C4-2B (cell line): Measurements from ENCODE around the gene WNT5B.

Source experiments
- H3K27ac ChIP-seq: fragments of 450-650 bp; 2 replicates; pipeline ENCODE4 v1.5.1; 2017
- ZFX ChIP-seq: fragments of 450-650 bp; IDR thresholded peaks from 2 replicates; pipeline ENCODE4 v1.6.1; 2017
- TF ChIP-seq, protein P1 (sequence below): fragments of 450-650 bp; conservative IDR thresholded peaks from 2 replicates; pipeline ENCODE4 v1.5.1; 2017; ENCODE audit warnings: mild to moderate bottlenecking

WNT5B gene

DNA sequence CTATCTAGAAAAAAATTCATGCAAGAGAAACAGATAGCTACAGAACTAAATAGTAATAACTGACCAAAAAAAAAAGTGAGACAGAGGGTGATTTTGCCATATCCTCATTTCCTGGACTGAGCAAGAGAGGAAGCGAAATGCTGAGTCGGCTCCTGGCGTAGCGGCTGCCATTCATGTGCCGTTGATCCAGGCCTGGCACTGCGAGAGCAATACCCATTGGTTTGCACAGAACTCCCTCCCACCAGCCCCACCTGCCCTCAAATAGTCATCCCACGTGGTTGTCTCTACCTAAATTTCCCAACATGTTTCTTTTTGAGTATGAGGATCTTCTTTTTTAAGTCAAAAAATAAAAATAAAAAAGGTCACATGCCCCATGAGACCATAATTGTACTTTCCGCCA is 9.4 kb upstream of the WNT5B start:
- no peak overlapping the region for H3K27ac ChIP-seq
- no peak for TF ChIP-seq ZFX

DNA sequence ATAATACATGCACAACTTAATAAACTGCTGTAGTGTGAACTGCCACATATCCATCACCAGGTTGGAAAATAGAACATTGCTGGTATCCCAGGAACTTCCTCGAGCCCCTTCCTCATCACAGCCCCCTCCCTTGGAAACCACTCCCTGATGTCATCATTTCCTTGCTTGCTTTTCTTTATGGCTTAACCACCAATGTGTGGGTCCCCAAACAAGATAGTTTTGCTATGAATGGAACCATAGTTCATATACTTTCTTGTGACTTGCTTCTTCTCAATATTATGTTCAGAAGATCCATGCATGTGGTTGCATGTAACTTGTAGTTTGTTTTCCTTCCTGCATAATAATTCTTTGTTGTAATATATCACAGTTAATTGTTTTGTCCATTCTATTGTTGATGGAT is 8.9 kb upstream of the WNT5B start:
- TF ChIP-seq, protein P1, sequence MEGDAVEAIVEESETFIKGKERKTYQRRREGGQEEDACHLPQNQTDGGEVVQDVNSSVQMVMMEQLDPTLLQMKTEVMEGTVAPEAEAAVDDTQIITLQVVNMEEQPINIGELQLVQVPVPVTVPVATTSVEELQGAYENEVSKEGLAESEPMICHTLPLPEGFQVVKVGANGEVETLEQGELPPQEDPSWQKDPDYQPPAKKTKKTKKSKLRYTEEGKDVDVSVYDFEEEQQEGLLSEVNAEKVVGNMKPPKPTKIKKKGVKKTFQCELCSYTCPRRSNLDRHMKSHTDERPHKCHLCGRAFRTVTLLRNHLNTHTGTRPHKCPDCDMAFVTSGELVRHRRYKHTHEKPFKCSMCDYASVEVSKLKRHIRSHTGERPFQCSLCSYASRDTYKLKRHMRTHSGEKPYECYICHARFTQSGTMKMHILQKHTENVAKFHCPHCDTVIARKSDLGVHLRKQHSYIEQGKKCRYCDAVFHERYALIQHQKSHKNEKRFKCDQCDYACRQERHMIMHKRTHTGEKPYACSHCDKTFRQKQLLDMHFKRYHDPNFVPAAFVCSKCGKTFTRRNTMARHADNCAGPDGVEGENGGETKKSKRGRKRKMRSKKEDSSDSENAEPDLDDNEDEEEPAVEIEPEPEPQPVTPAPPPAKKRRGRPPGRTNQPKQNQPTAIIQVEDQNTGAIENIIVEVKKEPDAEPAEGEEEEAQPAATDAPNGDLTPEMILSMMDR, result no peak
- no peak for TF ChIP-seq ZFX
- no peak overlapping the region for H3K27ac ChIP-seq

DNA sequence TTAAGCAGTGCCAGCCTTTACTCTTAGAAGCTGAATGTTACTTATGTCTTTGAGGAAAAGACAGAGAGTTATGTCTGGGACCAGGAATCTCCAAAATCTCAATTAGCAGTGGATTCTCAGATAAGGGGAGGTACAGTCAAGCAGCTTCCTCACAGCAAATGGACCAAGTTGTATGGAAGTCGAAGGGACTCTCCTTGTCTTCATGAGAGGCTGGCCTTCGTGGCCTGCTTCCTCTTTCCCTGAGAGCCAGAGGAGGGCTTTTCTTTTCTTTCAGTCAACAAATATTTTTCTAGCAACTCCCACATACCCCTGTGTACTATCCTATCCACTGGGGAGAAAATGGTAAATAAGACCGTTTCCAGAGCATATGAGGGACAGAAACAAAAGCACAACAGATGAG is 6.6 kb upstream of the WNT5B start:
- TF ChIP-seq, protein P1, result no peak
- no peak for TF ChIP-seq ZFX
- H3K27ac ChIP-seq, result no peak overlapping the region

DNA sequence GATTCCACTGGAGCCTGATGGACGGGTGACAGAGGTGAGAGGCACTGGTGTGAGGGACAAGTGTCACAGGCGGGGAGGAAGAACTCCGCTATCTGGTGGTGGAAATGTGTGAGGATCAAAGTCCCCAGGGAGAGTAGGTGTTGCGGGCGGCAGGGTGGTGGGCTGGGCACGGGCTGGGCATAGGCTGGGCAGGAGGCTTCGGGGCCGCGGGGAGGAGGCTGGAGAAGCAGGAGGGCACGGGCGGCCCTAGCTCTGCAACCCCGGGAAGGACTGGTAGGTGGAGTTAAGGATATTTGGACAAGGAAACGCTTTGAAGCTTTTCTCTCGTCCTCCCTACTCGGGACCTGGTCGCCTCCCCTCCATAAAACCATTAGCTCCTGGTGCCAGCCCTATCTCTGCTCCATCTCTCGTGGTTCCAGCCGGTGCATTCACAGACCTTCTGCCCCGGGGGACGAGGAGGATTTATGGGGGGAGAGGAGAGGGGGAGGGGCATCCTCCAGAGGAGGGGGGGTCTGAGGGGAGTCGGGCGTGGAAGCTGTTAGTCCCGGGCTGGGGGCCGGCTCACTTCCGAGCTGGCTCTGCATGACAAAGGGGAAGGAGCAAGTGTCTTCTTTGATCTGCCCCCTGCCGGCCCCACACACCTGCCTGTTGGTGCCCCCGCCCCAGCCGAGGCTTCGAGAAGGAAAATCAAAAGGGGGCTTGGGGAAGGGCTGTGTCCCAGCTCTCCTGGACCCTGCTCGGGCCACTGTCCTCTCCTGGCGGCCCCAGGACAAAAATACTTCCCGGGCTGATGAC is 504 bp downstream of the WNT5B start:
- TF ChIP-seq, protein P1, result no peak
- TF ChIP-seq ZFX, result no peak
- H3K27ac ChIP-seq, result no peak overlapping the region

DNA sequence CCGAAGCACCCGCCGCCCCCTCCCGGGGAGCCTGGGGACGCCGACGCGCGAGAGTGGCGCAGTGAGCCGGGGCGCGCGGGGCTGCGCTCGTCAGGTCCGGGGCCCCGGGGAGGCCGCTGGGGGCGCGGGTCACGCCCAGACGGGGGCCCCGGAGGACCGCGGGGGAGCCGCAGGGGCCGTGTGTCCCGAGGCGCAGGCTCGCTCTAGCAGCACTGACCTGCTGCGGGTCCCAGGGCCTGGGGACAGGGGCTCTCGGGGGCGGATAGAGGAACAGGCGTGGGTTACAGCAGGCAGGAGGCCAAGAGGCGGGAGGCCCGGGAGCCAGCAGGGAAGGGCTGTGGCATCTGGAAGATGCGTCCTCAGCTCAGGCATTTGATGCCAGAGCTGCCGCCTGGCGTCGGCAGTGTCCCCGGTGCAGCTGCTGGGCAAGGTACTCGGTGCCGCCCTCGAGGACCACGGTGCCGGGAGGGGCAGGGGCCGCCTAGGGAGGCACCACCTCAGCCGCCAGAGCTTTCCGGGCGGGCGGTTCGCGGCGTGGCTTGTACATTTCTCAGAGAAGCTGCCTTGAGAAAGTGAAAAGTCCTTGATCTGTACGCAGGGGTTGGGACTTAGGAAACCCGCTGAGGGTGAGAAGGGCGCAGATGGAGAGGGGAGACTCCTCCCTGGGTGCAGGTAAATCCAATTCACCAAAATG is 1.2 kb downstream of the WNT5B start:
- no peak overlapping the region for H3K27ac ChIP-seq
- TF ChIP-seq, protein P1, result peak; percentile 34
- TF ChIP-seq ZFX, result no peak

DNA sequence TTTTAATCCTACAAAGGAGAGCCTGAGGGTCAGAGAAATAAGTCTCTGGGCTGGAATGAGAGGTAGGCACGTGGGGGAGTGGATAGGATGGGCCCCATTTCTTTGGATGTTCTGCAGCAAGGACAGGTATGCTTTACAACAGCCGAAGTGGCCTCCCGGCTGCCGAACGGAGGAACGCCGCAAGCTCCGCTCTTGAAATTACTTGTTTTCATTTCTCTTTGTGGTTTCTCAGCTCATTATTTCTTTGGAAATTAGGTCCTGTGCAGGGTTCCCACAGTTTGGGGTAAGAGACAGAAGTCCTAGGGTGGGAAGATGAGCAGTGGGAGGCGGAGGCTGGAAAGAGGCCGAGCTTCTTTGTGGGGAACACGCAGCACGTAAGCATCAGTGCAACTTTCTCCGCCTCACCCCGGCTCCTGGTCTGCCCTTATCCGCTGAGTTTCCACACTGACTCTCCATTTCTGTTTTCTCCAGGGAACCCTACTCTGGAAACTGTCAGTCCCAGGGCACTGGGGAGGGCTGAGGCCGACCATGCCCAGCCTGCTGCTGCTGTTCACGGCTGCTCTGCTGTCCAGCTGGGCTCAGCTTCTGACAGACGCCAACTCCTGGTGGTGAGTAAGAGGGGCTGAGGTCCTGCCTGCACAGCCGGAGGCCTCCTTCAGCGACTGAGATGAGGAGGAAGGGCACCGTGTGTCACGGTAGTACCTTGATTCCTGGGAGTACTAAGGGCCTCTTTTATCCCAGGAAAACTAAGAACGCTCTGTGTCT is 2.0 kb downstream of the WNT5B start:
- no peak for TF ChIP-seq ZFX
- TF ChIP-seq, protein P1, result no peak
- no peak overlapping the region for H3K27ac ChIP-seq

DNA sequence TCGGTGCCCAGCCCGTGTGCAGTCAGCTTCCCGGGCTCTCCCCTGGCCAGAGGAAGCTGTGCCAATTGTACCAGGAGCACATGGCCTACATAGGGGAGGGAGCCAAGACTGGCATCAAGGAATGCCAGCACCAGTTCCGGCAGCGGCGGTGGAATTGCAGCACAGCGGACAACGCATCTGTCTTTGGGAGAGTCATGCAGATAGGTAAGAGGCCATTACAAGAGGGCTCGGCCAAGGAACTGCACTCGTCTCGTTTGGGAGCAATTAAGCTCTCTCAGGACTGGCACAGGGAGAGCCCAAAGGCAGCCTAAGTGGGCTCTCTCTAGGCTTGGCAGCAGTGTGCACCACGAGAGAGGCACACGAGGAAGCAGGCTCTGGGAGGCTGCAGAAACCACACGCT is 3.7 kb downstream of the WNT5B start:
- H3K27ac ChIP-seq, result no peak overlapping the region
- TF ChIP-seq, protein P1, result no peak
- TF ChIP-seq ZFX, result no peak
